LHCN-M2 (cell line): ENCODE measurements around the gene SLC6A18. TPM values are rescaled to one million over a fixed set of nuclear protein-coding genes. Genes with fewer than 3 reads are reported as not detected.

Source experiments
- DNase-seq: peaks from one replicate; pipeline ENCODE4 v3.0.0-alpha.2; 2012; ENCODE audit warnings: low read depth
- polyA plus RNA-seq: library from polyadenylated mRNA; unstranded; fragments of >200 nt; gene quantifications from one replicate; pipeline ENCODE4 v1.2.1, GENCODE V29; 2012; ENCODE audit warnings: missing spikeins
- total RNA-seq: library from RNA; depleted of rRNA; stranded (reverse); fragments of >200 nt; gene quantifications from 2 replicates; pipeline ENCODE4 v1.2.3, GENCODE V29; 2014; rRNA removed

SLC6A18 gene
- total RNA-seq, result not detected in 2 replicates
- not detected for polyA plus RNA-seq

GRCh38 chr5:1225081-1225480, at the start of gene SLC6A18:
Gene SLC6A18, plus strand, starts transcription at chr5:1225381. Its CDS starts 97 bp downstream, at chr5:1225478.
- no peak for DNase-seq

- no peak for DNase-seq
These were observed 49.2 kb upstream of the SLC6A18 start for GRCh38 chr5:1175801-1176472.

GRCh38 chr5:1176473-1177391, 48.4 kb upstream of the SLC6A18 start:
- DNase-seq, result no peak

GRCh38 chr5:1177826-1178528, 47.2 kb upstream of the SLC6A18 start:
- DNase-seq, result no peak

GRCh38 chr5:1178529-1179382, 46.4 kb upstream of the SLC6A18 start:
- no peak for DNase-seq

- DNase-seq, result no peak
These were observed 45.8 kb upstream of the SLC6A18 start for GRCh38 chr5:1179383-1179715.

- DNase-seq, result no peak
These were observed 45.1 kb upstream of the SLC6A18 start for GRCh38 chr5:1180096-1180495.

GRCh38 chr5:1180841-1181271, 44.3 kb upstream of the SLC6A18 start:
- DNase-seq, result no peak

- no peak for DNase-seq
These were observed 43.5 kb upstream of the SLC6A18 start for GRCh38 chr5:1181451-1182359.

- DNase-seq, result no peak
These were observed 42.9 kb upstream of the SLC6A18 start for GRCh38 chr5:1182360-1182632.

- DNase-seq, result no peak
These were observed 42.4 kb upstream of the SLC6A18 start for GRCh38 chr5:1182633-1183423.

- no peak for DNase-seq
These were observed 41.6 kb upstream of the SLC6A18 start for GRCh38 chr5:1183424-1184162.

- no peak for DNase-seq
These were observed 41.1 kb upstream of the SLC6A18 start for GRCh38 chr5:1184163-1184470.

GRCh38 chr5:1184481-1184880, 40.7 kb upstream of the SLC6A18 start:
- DNase-seq, result no peak

GRCh38 chr5:1185038-1185627, 40.0 kb upstream of the SLC6A18 start:
- DNase-seq, result no peak

- no peak for DNase-seq
These were observed 39.4 kb upstream of the SLC6A18 start for GRCh38 chr5:1185629-1186350.

- DNase-seq, result no peak
These were observed 38.6 kb upstream of the SLC6A18 start for GRCh38 chr5:1186351-1187233.
